Measurements from ENCODE around the gene RFX4. TPM values are rescaled to one million over a fixed set of nuclear protein-coding genes. Genes with fewer than 3 reads are reported as not detected.
A peak's percentile ranks its signal among the peaks of the same experiment; 100 is the strongest.

The RFX4 gene
- total RNA-seq, 1 donor from 2014 or later: 53.8 TPM

GRCh38 chr12:106566771-106567170 lies 16.0 kb upstream of the RFX4 start:
- Mint-ChIP-seq H3K27me3 (ENCODE audit: low read depth) (no peaks in the 10 kb centered on the region), H3K4me1 (peaks cover 3% of the 10 kb centered on the region), H3K36me3 (ENCODE audit: low read depth) (no peaks in the 10 kb centered on the region), H3K27ac (ENCODE audit: unreplicated experiment) (no peak overlapping the region), H3K4me3 (no peak overlapping the region), H3K9me3 (no peaks in the 10 kb centered on the region)
- TF ChIP-seq CTCF (conservative IDR thresholded peaks at IDR 0.05): no peak
- DNase-seq (ENCODE audit: low read depth, low spot score): no peak

- TF ChIP-seq CTCF (conservative IDR thresholded peaks at IDR 0.05): no peak
- DNase-seq (ENCODE audit: low read depth, low spot score): no peak
- H3K27ac Mint-ChIP-seq (ENCODE audit: unreplicated experiment): no peak overlapping the region
Measured at GRCh38 chr12:106573239-106573638, 9.6 kb upstream of the RFX4 start.

GRCh38 chr12:106576848-106577247 lies 6.0 kb upstream of the RFX4 start:
- Mint-ChIP-seq H3K27me3 (ENCODE audit: low read depth) (peaks cover 21% of the 10 kb centered on the region), H3K4me1 (peaks cover 6% of the 10 kb centered on the region), H3K36me3 (ENCODE audit: low read depth) (no peaks in the 10 kb centered on the region), H3K4me3 (no peak overlapping the region), H3K27ac (ENCODE audit: unreplicated experiment) (no peak overlapping the region), H3K9me3 (no peaks in the 10 kb centered on the region)
- DNase-seq (ENCODE audit: low read depth, low spot score): no peak
- no peak for TF ChIP-seq CTCF (conservative IDR thresholded peaks at IDR 0.05)

More at GRCh38 chr12:106573239-106573638, 9.6 kb upstream of the RFX4 start:
- no peaks in the 10 kb centered on the region for H3K4me1 Mint-ChIP-seq
- no peak overlapping the region for H3K4me3 Mint-ChIP-seq
- H3K36me3 Mint-ChIP-seq (ENCODE audit: low read depth): no peaks in the 10 kb centered on the region
- H3K27me3 Mint-ChIP-seq (ENCODE audit: low read depth): no peaks in the 10 kb centered on the region
- no peaks in the 10 kb centered on the region for H3K9me3 Mint-ChIP-seq

GRCh38 chr12:106580671-106581508 lies 1.9 kb upstream of the RFX4 start:
- peak overlapping the region; percentile 16 for H3K27ac Mint-ChIP-seq (ENCODE audit: unreplicated experiment)
- peaks cover 57% of the 10 kb centered on the region for H3K27me3 Mint-ChIP-seq (ENCODE audit: low read depth)
- H3K9me3 Mint-ChIP-seq: no peaks in the 10 kb centered on the region
- peaks cover 32% of the 10 kb centered on the region for H3K4me1 Mint-ChIP-seq
- DNase-seq (ENCODE audit: low read depth, low spot score): no peak
- no peaks in the 10 kb centered on the region for H3K36me3 Mint-ChIP-seq (ENCODE audit: low read depth)
- no peak for TF ChIP-seq CTCF (conservative IDR thresholded peaks at IDR 0.05)
- peak overlapping the region; percentile 50 for H3K4me3 Mint-ChIP-seq

GRCh38 chr12:106581543-106582248 lies 1.1 kb upstream of the RFX4 start:
- H3K27me3 Mint-ChIP-seq (ENCODE audit: low read depth): peaks cover 63% of the 10 kb centered on the region
- H3K4me1 Mint-ChIP-seq: peaks cover 37% of the 10 kb centered on the region
- TF ChIP-seq CTCF (conservative IDR thresholded peaks at IDR 0.05): no peak
- peak overlapping the region; percentile 100 for H3K4me3 Mint-ChIP-seq
- peak overlapping the region; percentile 95 for H3K27ac Mint-ChIP-seq (ENCODE audit: unreplicated experiment)
- DNase-seq (ENCODE audit: low read depth, low spot score): peak; percentile 73
- no peaks in the 10 kb centered on the region for H3K36me3 Mint-ChIP-seq (ENCODE audit: low read depth)
- no peaks in the 10 kb centered on the region for H3K9me3 Mint-ChIP-seq
